Testis (tissue), 3 donors: ENCODE results near the gene FAM107A. TPM values are rescaled to one million over a fixed set of nuclear protein-coding genes. Genes with fewer than 3 reads are reported as not detected.
A peak's percentile ranks its signal among the peaks of the same experiment; 100 is the strongest.

Experiments
- DNase-seq: peaks from one replicate; pipeline ENCODE4 v3.0.0-alpha.2; 2019
- H3K27ac ChIP-seq, 2 donors: fragments of 200-600 bp; sonication (generic); one replicate each; pipeline ENCODE4 v1.5.1; 2019
- H3K27me3 ChIP-seq: fragments of 200-600 bp; sonication (generic); one replicate; pipeline ENCODE4 v1.5.1; 2019
- H3K36me3 ChIP-seq: fragments of 200-600 bp; sonication (generic); one replicate; pipeline ENCODE4 v1.5.1; 2017; ENCODE audit warnings: low read depth; ENCODE audit errors: missing control alignments
- H3K4me1 ChIP-seq: fragments of 200-600 bp; sonication (generic); one replicate; pipeline ENCODE4 v1.5.1; 2019
- H3K4me3 ChIP-seq, 2 donors: fragments of 200-600 bp; sonication (generic); one replicate each; pipeline ENCODE4 v1.5.1; 2017 to 2019
- H3K9me3 ChIP-seq: fragments of 200-600 bp; sonication (generic); one replicate; pipeline ENCODE4 v1.5.1; 2017
- POLR2A ChIP-seq: fragments of 450-650 bp; IDR thresholded peaks from one replicate; pipeline ENCODE4 v1.6.1; 2017; ENCODE audit warnings: antibody characterized with exemption, mild to moderate bottlenecking, moderate library complexity
- WGBS, 2 donors: methylation state at CpG; one replicate each; pipeline ENCODE4 v1.1.5; 2018; 5-methylcytosine and 5-hydroxymethylcytosine counted together
- intact Hi-C: fragments of 100-400 bp; cut with DNase I; formaldehyde crosslinking; loops from one replicate; pipeline ENCODE4 v1.15.1; 2023; ENCODE audit warnings: low total_unique reads
- polyA plus RNA-seq: library from polyadenylated mRNA; stranded (reverse); fragments of 350-450 nt; fragmentation: Illumina TruSeq; extraction: RNeasy Lipid Tissue Mini Kit (QIAGEN cat#74804); gene quantifications from one replicate; pipeline ENCODE4 v1.2.3, GENCODE V29; 2014; ENCODE audit warnings: low read depth, low replicate concordance; ENCODE audit not compliant: insufficient read depth
- total RNA-seq, 2 donors: library from RNA; depleted of rRNA; stranded (reverse); fragments of >200 nt; gene quantifications; one replicate each; pipeline ENCODE4 v1.2.3, GENCODE V29; 2016
- TF ChIP-seq, protein P1 (sequence below), 3 experiments: fragments of 450-650 bp in 2 of 3; fragments of 200-600 bp in 1 of 3; sonication (generic) in 1 of 3; IDR thresholded peaks; one replicate each; pipeline ENCODE4 v1.5.1; 2016 to 2019; ENCODE audit warnings: antibody characterized with exemption in 3 of 3, mild to moderate bottlenecking in 2 of 3, moderate library complexity in 1 of 3

FAM107A gene
- total and polyA plus RNA-seq, 3 donors from 2014 or later, result 7.8 to 17.8 (median 14.8) TPM

DNA sequence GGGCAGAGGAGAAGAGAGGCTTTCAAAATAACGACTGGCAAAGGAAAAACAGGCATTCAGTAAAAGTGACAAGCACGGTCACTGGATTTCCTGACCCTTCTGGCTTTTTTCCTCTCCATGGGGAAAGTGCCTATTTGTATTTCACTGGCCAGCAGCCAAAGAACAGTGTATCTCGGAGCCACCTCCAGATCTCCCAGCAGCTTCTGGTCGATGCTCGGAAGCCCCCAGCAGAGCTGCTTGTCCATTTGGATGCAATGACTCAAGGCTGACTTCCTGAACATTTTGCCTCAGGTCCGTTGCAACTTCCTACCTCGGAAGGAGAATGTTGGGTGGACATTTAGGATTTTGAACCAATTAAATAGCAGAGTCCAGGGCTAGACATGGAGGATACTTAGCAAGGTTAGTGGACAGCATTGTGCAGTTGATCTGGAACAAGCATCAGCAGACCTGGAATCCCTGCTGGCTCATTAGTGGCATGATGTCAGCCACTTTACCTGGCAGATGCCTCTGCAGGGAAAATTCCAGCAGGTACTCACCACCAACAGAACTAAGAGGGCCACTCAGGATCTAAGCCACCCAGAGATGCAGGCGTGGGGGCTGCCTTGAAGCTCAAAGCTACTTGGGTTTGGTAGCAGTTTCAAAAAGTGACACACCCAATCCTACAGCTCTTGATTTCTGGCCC lies 1.1 kb downstream of the FAM107A start:
- intact Hi-C loops, result no loop called here
- Histone ChIP-seq H3K27me3 (no peaks in the 10 kb centered on the region), H3K4me3 (peak overlapping the region in 1 of 2 donors; percentile 13), H3K36me3 (no peaks in the 10 kb centered on the region), H3K9me3 (no peaks in the 10 kb centered on the region), H3K27ac (peak overlapping the region in 1 of 2 donors; percentile 71), H3K4me1 (peaks cover 23% of the 10 kb centered on the region)
- DNase-seq, result no peak
- WGBS, 2 donors, result 45 to 57% methylated on average over 5 to 8 of the region's 8 CpGs
- TF ChIP-seq POLR2A, result no peak
- TF ChIP-seq, protein P1, sequence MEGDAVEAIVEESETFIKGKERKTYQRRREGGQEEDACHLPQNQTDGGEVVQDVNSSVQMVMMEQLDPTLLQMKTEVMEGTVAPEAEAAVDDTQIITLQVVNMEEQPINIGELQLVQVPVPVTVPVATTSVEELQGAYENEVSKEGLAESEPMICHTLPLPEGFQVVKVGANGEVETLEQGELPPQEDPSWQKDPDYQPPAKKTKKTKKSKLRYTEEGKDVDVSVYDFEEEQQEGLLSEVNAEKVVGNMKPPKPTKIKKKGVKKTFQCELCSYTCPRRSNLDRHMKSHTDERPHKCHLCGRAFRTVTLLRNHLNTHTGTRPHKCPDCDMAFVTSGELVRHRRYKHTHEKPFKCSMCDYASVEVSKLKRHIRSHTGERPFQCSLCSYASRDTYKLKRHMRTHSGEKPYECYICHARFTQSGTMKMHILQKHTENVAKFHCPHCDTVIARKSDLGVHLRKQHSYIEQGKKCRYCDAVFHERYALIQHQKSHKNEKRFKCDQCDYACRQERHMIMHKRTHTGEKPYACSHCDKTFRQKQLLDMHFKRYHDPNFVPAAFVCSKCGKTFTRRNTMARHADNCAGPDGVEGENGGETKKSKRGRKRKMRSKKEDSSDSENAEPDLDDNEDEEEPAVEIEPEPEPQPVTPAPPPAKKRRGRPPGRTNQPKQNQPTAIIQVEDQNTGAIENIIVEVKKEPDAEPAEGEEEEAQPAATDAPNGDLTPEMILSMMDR (IDR thresholded peaks at IDR 0.05), result no peak

DNA sequence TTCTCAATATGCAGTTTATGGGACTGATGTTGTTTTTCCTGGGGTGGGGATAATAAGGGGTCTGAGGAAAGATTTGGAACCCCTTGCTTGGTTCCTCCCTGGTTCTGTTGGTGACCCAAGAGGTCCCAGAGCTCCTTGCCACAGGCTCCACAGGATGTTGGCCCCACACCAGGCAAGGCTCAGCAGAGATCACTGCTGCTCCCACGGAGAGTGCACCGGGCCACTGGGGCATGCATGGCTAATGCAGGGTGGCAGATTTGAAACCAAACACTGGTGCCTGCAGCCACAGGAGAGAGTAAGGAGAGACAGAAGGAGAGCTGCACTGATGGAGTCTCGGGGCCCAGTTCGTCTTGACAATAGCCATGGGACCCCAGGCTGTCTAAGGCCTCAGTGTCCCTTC lies 2.5 kb downstream of the FAM107A start:
- no peak for DNase-seq
- Histone ChIP-seq H3K4me3 (no peak overlapping the region), H3K36me3 (no peaks in the 10 kb centered on the region), H3K4me1 (peaks cover 23% of the 10 kb centered on the region), H3K27me3 (no peaks in the 10 kb centered on the region), H3K9me3 (no peaks in the 10 kb centered on the region), H3K27ac (no peak overlapping the region)
- TF ChIP-seq, protein P1 (IDR thresholded peaks at IDR 0.05), result no peak
- TF ChIP-seq POLR2A, result no peak
- 87 to 91% methylated on average over 4 of the region's 4 CpGs for WGBS, 2 donors
- intact Hi-C loops, result no loop called here

DNA sequence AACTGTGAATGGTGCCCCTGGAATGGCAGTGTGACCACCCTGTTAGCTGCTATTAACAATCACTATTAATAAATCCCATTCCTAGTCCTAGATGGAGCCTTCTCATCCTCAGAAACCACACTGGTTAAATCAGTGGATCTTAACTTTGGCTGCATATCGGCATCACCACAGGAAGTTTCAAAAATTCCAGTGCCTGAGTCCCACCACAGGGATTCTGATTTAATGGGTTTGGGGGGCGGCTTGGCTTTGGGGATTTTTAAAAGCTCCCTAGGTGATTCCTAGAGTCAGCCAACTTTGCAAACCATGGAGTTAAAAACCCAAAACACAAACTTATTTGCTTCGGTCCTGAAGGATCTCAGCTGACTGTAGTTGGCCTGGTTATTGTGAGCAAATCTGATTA lies 3.1 kb downstream of the FAM107A start:
- peaks cover 23% of the 10 kb centered on the region for H3K4me1 ChIP-seq
- no peaks in the 10 kb centered on the region for H3K9me3 ChIP-seq
- no peak overlapping the region for H3K4me3 ChIP-seq
- no peaks in the 10 kb centered on the region for H3K36me3 ChIP-seq
- H3K27me3 ChIP-seq, result no peaks in the 10 kb centered on the region
- H3K27ac ChIP-seq, result no peak overlapping the region
- WGBS, 2 donors, result 56 to 88% methylated on average over 3 of the region's 3 CpGs
- intact Hi-C loops, result no loop called here
- TF ChIP-seq, protein P1 (IDR thresholded peaks at IDR 0.05), result no peak
- no peak for TF ChIP-seq POLR2A
- no peak for DNase-seq

DNA sequence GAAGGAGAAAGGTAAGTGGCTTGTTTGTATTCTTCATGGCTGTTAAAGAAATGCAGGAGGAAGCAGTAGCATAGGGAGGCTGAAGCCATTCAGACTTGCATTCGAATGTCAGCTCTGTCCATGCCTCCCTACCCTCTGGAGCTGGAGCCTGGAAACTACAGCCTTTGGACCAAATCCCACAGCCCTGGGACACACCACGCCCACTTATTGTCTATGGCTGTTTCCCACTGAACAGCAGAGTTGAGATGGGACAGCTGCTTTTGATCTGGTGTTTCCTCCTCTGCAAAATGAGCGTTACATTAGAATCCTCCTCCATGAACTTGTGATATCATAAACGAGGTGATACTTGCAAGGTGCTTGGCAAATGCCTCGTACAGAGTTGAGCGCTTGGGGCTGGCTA lies 3.6 kb downstream of the FAM107A start:
- Histone ChIP-seq H3K27ac (no peak overlapping the region), H3K27me3 (no peaks in the 10 kb centered on the region), H3K4me1 (peaks cover 23% of the 10 kb centered on the region), H3K36me3 (no peaks in the 10 kb centered on the region), H3K9me3 (no peaks in the 10 kb centered on the region), H3K4me3 (no peak overlapping the region)
- DNase-seq, result peak; percentile 28
- TF ChIP-seq, protein P1 (IDR thresholded peaks at IDR 0.05), result no peak
- TF ChIP-seq POLR2A, result no peak
- 37 to 44% methylated on average over 5 to 6 of the region's 6 CpGs for WGBS, 2 donors
- intact Hi-C loops, result no loop called here
